HEK293 (cell line): ENCODE measurements around the gene GRAP2.

Experiments
- CTCF ChIA-PET: fragments of 350-600 bp; formaldehyde crosslinking; extraction: SDS; loops from one replicate; lab custom pipeline; 2021; ENCODE audit warnings: antibody characterized with exemption; lab: Yijun Ruan, JAX
- POLR2A ChIA-PET: fragments of 300-600 bp; formaldehyde crosslinking; extraction: SDS; loops from one replicate; lab custom pipeline; 2020; ENCODE audit warnings: antibody characterized with exemption, inconsistent platforms; lab: Yijun Ruan, JAX
- H3K27ac ChIP-seq: fragments of 200-500 bp; sonication (Bioruptor generic); 2 replicates; pipeline ENCODE4 v1.5.1; 2014; ENCODE audit warnings: low read depth, low read length, control low read depth, inconsistent platforms; ENCODE audit errors: extremely low read depth
- H3K36me3 ChIP-seq, 2 experiments: fragments of 200-500 bp in 1 of 2; sonication (Bioruptor generic) in 1 of 2; 1 replicate in 1 of 2; 2 replicates in 1 of 2; pipeline ENCODE4 v1.5.1; 2014 to 2017; ENCODE audit warnings: inconsistent platforms in 2 of 2, low read length in 2 of 2; ENCODE audit not compliant: control insufficient read depth in 2 of 2, insufficient read depth in 1 of 2
- H3K4me1 ChIP-seq: fragments of 200-500 bp; sonication (Bioruptor generic); 2 replicates; pipeline ENCODE4 v1.5.1; 2014; ENCODE audit warnings: mild to moderate bottlenecking, low read length, inconsistent platforms; ENCODE audit not compliant: control insufficient read depth, insufficient read depth
- H3K4me3 ChIP-seq: 2 replicates; pipeline ENCODE4 v1.5.1; 2011; ENCODE audit warnings: low read depth, mild to moderate bottlenecking, control low read depth, low read length, moderate library complexity
- H3K9me3 ChIP-seq: fragments of 200-500 bp; sonication (Bioruptor generic); 2 replicates; pipeline ENCODE4 v1.5.1; 2014; ENCODE audit warnings: low read depth, low read length, inconsistent platforms; ENCODE audit not compliant: control insufficient read depth, insufficient read depth
- ZBTB48 ChIP-seq: fragments of 450-650 bp; formaldehyde crosslinking; IDR thresholded peaks from 2 replicates; pipeline ENCODE4 v1.5.1; 2016; ENCODE audit warnings: missing biosample characterization, missing genetic modification characterization
- ZNF341 ChIP-seq: fragments of 450-650 bp; formaldehyde crosslinking; IDR thresholded peaks from 2 replicates; pipeline ENCODE4; 2016; ENCODE audit warnings: low read depth, missing biosample characterization, missing genetic modification characterization
- ZNF48 ChIP-seq: fragments of 450-650 bp; formaldehyde crosslinking; IDR thresholded peaks from 2 replicates; pipeline ENCODE4 v1.5.1; 2016; ENCODE audit warnings: missing biosample characterization, missing genetic modification characterization
- TF ChIP-seq, protein P1 (sequence below): fragments of 450-650 bp; formaldehyde crosslinking; IDR thresholded peaks from 2 replicates; pipeline ENCODE4 v1.5.1; 2017; ENCODE audit warnings: missing biosample characterization, mild to moderate bottlenecking, missing genetic modification characterization, moderate library complexity
- TF ChIP-seq, protein P2 (sequence below): fragments of 450-650 bp; formaldehyde crosslinking; IDR thresholded peaks from 2 replicates; pipeline ENCODE4 v1.5.1; 2016; ENCODE audit warnings: missing biosample characterization, missing genetic modification characterization
- TF ChIP-seq, protein P3 (sequence below): fragments of 450-650 bp; formaldehyde crosslinking; IDR thresholded peaks from 2 replicates; pipeline ENCODE4 v1.5.1; 2017; ENCODE audit warnings: missing biosample characterization, missing genetic modification characterization
- TF ChIP-seq, protein P4 (sequence below): fragments of 450-650 bp; formaldehyde crosslinking; IDR thresholded peaks from 2 replicates; pipeline ENCODE4 v1.5.1; 2016; ENCODE audit warnings: missing biosample characterization, missing genetic modification characterization
- TF ChIP-seq, protein P5 (sequence below): fragments of 450-650 bp; formaldehyde crosslinking; IDR thresholded peaks from 2 replicates; pipeline ENCODE4 v1.5.1; 2017; ENCODE audit warnings: missing biosample characterization, missing genetic modification characterization
- TF ChIP-seq, protein P6 (sequence below): fragments of 450-650 bp; formaldehyde crosslinking; IDR thresholded peaks from 2 replicates; pipeline ENCODE4 v1.5.1; 2016; ENCODE audit warnings: missing biosample characterization, missing genetic modification characterization
- TF ChIP-seq, protein P7 (sequence below): fragments of 450-650 bp; formaldehyde crosslinking; IDR thresholded peaks from 2 replicates; pipeline ENCODE4 v1.5.1; 2016; ENCODE audit warnings: missing biosample characterization, missing genetic modification characterization

GRAP2 gene

DNA sequence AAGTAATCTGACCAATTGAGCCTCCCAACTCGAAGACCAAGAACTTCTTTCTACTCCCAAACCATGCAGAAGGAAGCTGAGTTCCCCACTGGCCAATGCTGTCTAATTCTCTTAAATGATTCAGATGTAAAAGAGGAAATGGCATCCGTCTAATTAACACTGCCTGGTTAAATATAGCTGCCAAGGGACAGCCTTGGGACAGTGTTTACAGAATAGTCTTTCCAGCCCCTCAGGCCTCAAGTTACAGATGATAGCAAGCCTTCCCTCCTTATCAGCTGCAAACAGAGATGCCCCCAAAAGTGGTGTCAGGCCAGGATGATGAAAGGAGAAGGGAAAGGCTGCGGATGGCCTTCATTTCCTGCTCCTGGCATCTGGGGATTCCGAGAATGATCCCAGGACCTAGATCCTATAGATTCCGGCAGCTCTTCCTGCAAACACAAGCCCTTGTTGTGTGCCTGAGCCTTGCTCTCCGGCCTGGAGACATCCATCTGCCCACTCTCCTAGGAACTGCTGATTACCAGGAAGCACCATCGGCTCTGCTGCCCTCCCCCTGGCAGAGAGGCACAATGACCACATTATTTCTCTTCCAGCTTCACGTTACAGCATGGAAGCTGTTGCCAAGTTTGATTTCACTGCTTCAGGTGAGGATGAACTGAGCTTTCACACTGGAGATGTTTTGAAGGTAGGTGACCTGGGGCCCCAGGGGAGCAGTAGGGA lies 45.8 kb downstream of the GRAP2 start:
- no peaks in the 10 kb centered on the region for H3K9me3 ChIP-seq
- CTCF ChIA-PET: interaction anchor here (0.9 to 1.6 kb wide), 2 partner anchors 12 to 14 kb away, joined by 4 to 7 read pairs; no protein-coding TSS in a partner anchor
- no peak overlapping the region for H3K4me3 ChIP-seq
- TF ChIP-seq, protein P1, sequence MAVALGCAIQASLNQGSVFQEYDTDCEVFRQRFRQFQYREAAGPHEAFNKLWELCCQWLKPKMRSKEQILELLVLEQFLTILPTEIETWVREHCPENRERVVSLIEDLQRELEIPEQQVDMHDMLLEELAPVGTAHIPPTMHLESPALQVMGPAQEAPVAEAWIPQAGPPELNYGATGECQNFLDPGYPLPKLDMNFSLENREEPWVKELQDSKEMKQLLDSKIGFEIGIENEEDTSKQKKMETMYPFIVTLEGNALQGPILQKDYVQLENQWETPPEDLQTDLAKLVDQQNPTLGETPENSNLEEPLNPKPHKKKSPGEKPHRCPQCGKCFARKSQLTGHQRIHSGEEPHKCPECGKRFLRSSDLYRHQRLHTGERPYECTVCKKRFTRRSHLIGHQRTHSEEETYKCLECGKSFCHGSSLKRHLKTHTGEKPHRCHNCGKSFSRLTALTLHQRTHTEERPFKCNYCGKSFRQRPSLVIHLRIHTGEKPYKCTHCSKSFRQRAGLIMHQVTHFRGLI (tag by site-specific recombination): no peak
- TF ChIP-seq, protein P2, sequence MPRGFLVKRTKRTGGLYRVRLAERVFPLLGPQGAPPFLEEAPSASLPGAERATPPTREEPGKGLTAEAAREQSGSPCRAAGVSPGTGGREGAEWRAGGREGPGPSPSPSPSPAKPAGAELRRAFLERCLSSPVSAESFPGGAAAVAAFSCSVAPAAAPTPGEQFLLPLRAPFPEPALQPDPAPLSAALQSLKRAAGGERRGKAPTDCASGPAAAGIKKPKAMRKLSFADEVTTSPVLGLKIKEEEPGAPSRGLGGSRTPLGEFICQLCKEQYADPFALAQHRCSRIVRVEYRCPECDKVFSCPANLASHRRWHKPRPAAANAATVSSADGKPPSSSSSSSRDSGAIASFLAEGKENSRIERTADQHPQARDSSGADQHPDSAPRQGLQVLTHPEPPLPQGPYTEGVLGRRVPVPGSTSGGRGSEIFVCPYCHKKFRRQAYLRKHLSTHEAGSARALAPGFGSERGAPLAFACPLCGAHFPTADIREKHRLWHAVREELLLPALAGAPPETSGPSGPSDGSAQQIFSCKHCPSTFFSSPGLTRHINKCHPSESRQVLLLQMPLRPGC (tag by site-specific recombination): no peak
- no peak for TF ChIP-seq ZBTB48 (tag by site-specific recombination)
- TF ChIP-seq ZNF341 (tag by site-specific recombination): no peak
- TF ChIP-seq, protein P3, sequence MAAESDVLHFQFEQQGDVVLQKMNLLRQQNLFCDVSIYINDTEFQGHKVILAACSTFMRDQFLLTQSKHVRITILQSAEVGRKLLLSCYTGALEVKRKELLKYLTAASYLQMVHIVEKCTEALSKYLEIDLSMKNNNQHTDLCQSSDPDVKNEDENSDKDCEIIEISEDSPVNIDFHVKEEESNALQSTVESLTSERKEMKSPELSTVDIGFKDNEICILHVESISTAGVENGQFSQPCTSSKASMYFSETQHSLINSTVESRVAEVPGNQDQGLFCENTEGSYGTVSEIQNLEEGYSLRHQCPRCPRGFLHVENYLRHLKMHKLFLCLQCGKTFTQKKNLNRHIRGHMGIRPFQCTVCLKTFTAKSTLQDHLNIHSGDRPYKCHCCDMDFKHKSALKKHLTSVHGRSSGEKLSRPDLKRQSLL (tag by site-specific recombination): no peak
- TF ChIP-seq, protein P4, sequence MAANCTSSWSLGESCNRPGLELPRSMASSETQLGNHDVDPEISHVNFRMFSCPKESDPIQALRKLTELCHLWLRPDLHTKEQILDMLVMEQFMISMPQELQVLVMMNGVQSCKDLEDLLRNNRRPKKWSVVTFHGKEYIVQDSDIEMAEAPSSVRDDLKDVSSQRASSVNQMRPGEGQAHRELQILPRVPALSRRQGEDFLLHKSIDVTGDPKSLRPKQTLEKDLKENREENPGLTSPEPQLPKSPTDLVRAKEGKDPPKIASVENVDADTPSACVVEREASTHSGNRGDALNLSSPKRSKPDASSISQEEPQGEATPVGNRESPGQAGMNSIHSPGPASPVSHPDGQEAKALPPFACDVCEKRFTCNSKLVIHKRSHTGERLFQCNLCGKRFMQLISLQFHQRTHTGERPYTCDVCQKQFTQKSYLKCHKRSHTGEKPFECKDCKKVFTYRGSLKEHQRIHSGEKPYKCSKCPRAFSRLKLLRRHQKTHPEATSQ (tag by site-specific recombination): no peak
- TF ChIP-seq, protein P5, sequence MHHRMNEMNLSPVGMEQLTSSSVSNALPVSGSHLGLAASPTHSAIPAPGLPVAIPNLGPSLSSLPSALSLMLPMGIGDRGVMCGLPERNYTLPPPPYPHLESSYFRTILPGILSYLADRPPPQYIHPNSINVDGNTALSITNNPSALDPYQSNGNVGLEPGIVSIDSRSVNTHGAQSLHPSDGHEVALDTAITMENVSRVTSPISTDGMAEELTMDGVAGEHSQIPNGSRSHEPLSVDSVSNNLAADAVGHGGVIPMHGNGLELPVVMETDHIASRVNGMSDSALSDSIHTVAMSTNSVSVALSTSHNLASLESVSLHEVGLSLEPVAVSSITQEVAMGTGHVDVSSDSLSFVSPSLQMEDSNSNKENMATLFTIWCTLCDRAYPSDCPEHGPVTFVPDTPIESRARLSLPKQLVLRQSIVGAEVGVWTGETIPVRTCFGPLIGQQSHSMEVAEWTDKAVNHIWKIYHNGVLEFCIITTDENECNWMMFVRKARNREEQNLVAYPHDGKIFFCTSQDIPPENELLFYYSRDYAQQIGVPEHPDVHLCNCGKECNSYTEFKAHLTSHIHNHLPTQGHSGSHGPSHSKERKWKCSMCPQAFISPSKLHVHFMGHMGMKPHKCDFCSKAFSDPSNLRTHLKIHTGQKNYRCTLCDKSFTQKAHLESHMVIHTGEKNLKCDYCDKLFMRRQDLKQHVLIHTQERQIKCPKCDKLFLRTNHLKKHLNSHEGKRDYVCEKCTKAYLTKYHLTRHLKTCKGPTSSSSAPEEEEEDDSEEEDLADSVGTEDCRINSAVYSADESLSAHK: no peak
- TF ChIP-seq, protein P6, sequence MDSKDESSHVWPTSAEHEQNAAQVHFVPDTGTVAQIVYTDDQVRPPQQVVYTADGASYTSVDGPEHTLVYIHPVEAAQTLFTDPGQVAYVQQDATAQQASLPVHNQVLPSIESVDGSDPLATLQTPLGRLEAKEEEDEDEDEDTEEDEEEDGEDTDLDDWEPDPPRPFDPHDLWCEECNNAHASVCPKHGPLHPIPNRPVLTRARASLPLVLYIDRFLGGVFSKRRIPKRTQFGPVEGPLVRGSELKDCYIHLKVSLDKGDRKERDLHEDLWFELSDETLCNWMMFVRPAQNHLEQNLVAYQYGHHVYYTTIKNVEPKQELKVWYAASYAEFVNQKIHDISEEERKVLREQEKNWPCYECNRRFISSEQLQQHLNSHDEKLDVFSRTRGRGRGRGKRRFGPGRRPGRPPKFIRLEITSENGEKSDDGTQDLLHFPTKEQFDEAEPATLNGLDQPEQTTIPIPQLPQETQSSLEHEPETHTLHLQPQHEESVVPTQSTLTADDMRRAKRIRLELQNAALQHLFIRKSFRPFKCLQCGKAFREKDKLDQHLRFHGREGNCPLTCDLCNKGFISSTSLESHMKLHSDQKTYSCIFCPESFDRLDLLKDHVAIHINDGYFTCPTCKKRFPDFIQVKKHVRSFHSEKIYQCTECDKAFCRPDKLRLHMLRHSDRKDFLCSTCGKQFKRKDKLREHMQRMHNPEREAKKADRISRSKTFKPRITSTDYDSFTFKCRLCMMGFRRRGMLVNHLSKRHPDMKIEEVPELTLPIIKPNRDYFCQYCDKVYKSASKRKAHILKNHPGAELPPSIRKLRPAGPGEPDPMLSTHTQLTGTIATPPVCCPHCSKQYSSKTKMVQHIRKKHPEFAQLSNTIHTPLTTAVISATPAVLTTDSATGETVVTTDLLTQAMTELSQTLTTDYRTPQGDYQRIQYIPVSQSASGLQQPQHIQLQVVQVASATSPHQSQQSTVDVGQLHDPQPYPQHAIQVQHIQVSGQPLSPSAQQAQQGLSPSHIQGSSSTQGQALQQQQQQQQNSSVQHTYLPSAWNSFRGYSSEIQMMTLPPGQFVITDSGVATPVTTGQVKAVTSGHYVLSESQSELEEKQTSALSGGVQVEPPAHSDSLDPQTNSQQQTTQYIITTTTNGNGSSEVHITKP (tag by site-specific recombination): no peak
- TF ChIP-seq, protein P7, sequence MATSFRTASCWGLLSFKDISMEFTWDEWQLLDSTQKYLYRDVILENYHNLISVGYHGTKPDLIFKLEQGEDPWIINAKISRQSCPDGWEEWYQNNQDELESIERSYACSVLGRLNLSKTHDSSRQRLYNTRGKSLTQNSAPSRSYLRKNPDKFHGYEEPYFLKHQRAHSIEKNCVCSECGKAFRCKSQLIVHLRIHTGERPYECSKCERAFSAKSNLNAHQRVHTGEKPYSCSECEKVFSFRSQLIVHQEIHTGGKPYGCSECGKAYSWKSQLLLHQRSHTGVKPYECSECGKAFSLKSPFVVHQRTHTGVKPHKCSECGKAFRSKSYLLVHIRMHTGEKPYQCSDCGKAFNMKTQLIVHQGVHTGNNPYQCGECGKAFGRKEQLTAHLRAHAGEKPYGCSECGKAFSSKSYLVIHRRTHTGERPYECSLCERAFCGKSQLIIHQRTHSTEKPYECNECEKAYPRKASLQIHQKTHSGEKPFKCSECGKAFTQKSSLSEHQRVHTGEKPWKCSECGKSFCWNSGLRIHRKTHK (tag by site-specific recombination): no peak
- TF ChIP-seq ZNF48 (tag by site-specific recombination): no peak
- H3K27ac ChIP-seq: no peak overlapping the region
- no peaks in the 10 kb centered on the region for H3K36me3 ChIP-seq
- POLR2A ChIA-PET: no interaction called here
- H3K4me1 ChIP-seq: 0 out of 2 replicates have a peak, but pooled peaks cover under 1% of the 10 kb centered on the region
